ENCODE measurements around the gene CDKN2B. TPM values are rescaled to one million over a fixed set of nuclear protein-coding genes. Genes with fewer than 3 reads are reported as not detected.

The CDKN2B gene
- total and polyA plus RNA-seq, 10 donors: 1.5 to 25.7 (median 9.1) TPM

DNA sequence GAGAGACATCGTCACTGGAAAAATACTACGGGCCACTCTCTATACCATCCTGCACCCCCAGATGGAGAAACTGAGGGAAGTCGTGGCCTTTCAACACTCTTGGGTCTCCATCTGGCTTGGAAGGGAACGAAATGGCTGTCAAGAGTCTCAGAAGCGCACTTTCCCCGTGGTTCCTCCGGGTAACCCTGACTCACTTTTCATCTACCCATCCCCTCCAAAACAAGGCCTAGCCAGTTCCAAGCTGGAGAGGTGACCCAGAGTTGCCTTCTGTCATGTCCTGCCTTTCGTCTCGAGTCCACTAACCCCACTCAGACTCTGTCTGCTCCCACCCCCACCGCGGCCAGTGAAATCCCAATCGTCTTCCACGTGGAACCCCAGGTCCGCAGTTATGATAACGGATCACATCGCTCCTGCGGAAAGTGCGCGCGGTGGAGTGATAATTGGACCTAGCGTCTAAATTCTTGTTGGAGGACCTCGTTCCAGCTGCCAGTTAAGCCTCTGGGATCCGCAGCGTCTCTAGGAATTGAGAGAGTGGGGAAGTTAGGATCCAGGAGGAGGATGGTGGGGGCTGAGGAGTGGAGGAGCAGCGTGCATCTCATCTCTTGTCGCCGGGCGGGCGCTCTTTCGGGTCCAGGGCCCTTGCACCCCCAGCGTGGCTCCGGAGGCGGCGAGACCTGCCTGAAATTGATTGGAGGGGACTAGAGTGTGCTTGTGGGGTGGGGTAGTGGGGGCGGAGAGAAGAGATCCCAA, 19.5 kb downstream of the CDKN2B start:
- H3K4me1 ChIP-seq: peaks cover 0 to 48% (median 14%) of the 10 kb centered on the region in 6 donors
- no peak overlapping the region for H3K27ac ChIP-seq
- H3K9me3 ChIP-seq: peaks cover 0 to 5% (median 0%) of the 10 kb centered on the region in 8 donors
- intact Hi-C loops (cut with DNase I; ENCODE audit: low total_unique reads): no loop called here
- H3K4me3 ChIP-seq: peak overlapping the region in 1 of 8 donors; percentile 4
- no peaks in the 10 kb centered on the region for H3K36me3 ChIP-seq
- TF ChIP-seq POLR2AphosphoS5 (IDR thresholded peaks at IDR 0.05): no peak
- TF ChIP-seq, protein P1, sequence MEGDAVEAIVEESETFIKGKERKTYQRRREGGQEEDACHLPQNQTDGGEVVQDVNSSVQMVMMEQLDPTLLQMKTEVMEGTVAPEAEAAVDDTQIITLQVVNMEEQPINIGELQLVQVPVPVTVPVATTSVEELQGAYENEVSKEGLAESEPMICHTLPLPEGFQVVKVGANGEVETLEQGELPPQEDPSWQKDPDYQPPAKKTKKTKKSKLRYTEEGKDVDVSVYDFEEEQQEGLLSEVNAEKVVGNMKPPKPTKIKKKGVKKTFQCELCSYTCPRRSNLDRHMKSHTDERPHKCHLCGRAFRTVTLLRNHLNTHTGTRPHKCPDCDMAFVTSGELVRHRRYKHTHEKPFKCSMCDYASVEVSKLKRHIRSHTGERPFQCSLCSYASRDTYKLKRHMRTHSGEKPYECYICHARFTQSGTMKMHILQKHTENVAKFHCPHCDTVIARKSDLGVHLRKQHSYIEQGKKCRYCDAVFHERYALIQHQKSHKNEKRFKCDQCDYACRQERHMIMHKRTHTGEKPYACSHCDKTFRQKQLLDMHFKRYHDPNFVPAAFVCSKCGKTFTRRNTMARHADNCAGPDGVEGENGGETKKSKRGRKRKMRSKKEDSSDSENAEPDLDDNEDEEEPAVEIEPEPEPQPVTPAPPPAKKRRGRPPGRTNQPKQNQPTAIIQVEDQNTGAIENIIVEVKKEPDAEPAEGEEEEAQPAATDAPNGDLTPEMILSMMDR (IDR thresholded peaks at IDR 0.05 in 8 of 11, conservative IDR thresholded peaks at IDR 0.05 in 3 of 11): no peak
- TF ChIP-seq POLR2A (IDR thresholded peaks at IDR 0.05): no peak
- peaks cover 0 to 74% (median 36%) of the 10 kb centered on the region in 7 donors for H3K27me3 ChIP-seq (replicated peaks in 1 of 7)
- 15 to 36% (median 23%) methylated on average over 34 to 35 of the region's 35 CpGs for WGBS, 5 donors
- no peak for DNase-seq

DNA sequence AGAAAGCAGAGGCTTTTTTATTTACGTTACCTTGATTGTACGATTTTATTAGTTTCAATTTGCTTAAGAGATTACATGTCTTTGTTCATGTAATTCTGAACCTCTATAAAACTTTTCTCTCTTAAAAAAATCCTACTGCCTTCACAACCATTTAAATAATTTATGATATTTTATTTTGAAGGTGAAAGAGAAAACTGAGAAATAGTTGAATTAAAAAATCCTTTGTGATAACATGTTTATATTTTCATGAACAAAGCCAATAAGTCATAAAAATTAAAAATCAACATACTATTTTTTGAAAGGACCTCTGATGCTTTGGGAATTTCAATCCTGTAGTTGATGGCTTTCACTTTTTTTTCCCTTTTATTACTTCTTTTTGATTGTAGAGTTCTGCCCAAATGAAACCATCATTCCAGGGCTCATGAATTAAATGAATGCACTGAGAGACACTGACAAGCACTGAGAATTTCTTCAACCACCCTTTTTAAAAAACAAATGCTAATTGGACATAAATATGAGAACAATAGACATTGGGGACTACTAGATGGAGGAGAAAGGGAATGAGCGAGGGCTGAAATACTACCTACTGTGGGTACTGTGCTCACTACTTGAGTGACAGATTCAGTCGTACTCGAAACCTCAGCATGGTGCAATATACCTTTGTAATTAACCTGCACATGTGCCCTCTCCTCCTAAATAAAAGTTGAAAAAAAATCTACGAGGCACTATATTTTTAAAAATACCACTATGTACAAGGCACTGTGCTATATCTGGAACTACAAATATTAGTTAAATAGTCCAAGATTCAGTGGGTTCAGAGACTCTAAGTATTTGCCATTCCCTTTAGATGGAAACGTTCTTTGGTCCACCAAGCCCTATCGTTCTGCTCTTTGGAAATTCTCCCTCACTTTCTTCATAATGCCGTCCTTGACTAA, 20.8 kb downstream of the CDKN2B start:
- peaks cover 0 to 5% (median 0%) of the 10 kb centered on the region in 8 donors for H3K9me3 ChIP-seq
- peaks cover 0 to 38% (median 8%) of the 10 kb centered on the region in 6 donors for H3K4me1 ChIP-seq
- 30 to 49% (median 42%) methylated on average over 9 of the region's 9 CpGs for WGBS, 5 donors
- TF ChIP-seq POLR2A (IDR thresholded peaks at IDR 0.05): no peak
- TF ChIP-seq, protein P1 (IDR thresholded peaks at IDR 0.05 in 8 of 11, conservative IDR thresholded peaks at IDR 0.05 in 3 of 11): no peak
- no peaks in the 10 kb centered on the region for H3K36me3 ChIP-seq
- intact Hi-C loops (cut with DNase I; ENCODE audit: low total_unique reads): no loop called here
- H3K4me3 ChIP-seq: no peak overlapping the region
- H3K27me3 ChIP-seq (replicated peaks in 1 of 7): peaks cover 0 to 79% (median 42%) of the 10 kb centered on the region in 7 donors
- no peak overlapping the region for H3K27ac ChIP-seq
- DNase-seq: no peak

GRCh38 chr9:21985964-21986667, 23.0 kb downstream of the CDKN2B start:
- WGBS, 5 donors: 66 to 73% (median 70%) methylated on average over 5 of the region's 5 CpGs
- TF ChIP-seq, protein P1 (IDR thresholded peaks at IDR 0.05 in 8 of 11, conservative IDR thresholded peaks at IDR 0.05 in 3 of 11): no peak
- TF ChIP-seq POLR2AphosphoS5 (IDR thresholded peaks at IDR 0.05) (no peak), POLR2A (IDR thresholded peaks at IDR 0.05) (no peak)
- Histone ChIP-seq H3K27me3 (replicated peaks in 1 of 7) (peaks cover 0 to 96% (median 47%) of the 10 kb centered on the region in 7 donors), H3K36me3 (no peaks in the 10 kb centered on the region), H3K27ac (no peak overlapping the region), H3K9me3 (peaks cover 0 to 5% (median 0%) of the 10 kb centered on the region in 8 donors), H3K4me3 (no peak overlapping the region), H3K4me1 (peaks cover 0 to 19% (median 0%) of the 10 kb centered on the region in 6 donors)
- DNase-seq: no peak
- intact Hi-C loops (cut with DNase I; ENCODE audit: low total_unique reads): no loop called here
